HG03280 (cell line): ENCODE results near the gene EFHC1.
A peak's percentile ranks its signal among the peaks of the same experiment; 100 is the strongest.

Experiments used
- ATAC-seq: cut with Tn5 transposase; IDR thresholded peaks from one replicate; pipeline ENCODE4 v1.9.1; 2021; ENCODE audit warnings: mild to moderate bottlenecking, moderate library complexity; ENCODE audit not compliant: unreplicated experiment

EFHC1 gene

DNA sequence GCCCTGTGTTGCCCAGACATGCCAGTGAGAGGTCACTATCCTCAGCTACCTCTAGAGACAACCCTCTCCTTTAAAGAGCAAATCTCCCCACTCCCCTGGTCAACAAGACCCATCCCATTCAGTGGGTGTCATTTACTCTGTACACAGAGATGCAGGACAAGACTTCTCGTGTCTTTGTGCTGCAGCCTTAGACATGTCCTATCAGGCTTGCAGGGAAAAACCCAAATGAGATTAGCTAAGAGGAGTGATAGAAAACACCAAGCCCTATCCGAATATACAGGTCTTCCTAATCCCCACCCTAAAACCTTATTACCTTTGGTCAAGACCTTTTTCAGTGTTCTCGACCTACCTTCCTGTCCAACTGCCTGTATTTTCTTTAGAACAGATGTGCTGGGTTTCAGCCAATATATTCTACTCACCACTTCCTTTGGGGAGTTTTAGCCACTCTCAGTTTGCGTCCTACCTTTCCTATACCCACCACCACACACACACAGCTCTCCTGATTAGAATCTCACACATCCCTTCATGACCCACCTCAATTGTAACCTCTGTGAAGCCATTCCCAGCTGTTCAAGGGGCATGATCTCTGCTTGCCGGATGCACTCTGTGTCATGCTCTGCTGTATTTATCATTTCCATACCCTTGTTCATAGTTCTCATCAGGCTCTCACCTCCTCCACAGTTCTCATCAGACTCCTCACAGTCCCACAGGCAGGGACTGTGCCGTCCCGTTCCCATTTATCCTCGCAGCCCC is 117.0 kb downstream of the EFHC1 start:
- peak; percentile 38 for ATAC-seq

DNA sequence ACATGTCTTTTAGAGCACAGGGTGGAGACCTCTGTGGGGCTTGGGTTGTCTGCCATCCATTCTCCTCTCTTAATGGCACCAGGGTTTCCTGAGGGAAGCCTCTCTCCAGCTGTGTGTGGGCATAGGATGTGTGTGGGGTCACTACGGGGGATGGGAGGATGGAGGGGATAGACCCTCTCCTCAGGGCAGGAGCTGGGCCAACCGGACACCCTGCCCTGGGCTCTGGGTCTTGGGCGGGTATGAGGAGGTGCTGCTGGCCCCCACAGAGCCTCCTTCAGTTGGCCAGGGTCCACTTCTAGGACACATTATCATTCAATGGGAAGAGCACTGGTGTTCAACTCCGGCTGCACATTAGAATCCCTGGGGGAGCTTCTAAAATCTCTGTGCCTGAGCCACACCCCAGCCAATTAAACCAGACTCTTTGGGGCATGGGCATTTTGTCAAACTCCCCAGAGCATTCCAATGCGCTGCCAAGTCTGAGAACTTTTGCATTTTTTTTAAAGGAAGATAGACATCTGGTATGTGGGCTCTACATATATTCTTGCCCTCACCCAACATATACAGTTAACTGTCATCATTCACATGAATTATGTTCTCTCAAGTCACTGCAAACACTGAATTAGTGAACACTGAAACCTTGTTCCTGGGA is 118.2 kb downstream of the EFHC1 start:
- no peak for ATAC-seq

GRCh38 chr6:52538901-52539354 is 118.8 kb downstream of the EFHC1 start:
- ATAC-seq: no peak

DNA sequence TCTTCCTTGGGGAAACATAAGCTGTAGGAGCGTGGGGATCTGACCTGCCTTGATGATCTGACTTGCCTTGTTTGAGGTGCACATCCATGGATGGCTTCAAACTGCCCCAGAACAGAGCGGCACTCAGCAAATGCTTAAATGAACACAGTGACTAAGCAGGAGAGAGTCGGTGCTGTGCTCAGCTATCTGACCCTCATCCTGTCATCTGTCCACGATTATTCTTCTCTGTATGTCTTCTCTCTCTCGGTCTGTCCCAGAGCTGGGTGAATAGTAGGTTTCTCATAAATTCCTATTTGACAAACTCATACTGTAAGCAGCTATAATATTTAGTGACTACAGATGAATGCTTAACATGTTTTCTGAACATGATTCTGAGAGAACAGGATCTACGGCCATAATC is 119.5 kb downstream of the EFHC1 start:
- no peak for ATAC-seq

DNA sequence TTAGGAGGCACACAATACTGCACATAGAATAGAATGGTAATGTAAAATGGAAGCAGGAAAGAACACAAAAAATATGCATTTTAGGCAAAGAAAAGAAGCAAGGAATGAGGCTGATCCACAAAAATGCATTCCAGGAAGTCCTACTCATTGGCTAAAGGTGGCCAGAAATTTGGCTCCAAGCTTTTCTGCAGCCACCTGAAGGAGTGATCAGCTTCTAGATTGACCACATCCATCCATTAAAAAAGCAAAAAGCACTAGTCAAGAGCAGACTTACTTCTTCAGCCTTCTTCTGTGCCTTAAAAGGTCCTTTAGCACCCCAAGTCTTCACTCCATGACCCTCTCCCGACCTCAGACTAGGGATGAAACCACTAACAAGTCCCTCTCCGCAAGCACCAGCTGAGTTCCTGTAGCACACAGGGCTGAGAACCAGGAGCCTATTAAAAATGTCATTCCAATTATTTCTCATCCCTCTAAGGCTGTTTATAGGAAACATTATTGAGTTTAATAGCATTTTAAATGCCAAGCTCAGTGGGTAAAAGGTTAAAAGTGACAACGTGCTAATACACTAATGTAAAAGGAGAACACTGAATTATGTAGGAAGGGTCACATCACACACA is 120.3 kb downstream of the EFHC1 start:
- ATAC-seq: no peak

- no peak for ATAC-seq
Measured at GRCh38 chr6:52541135-52541534, 121.0 kb downstream of the EFHC1 start.

GRCh38 chr6:52543262-52543661 is 123.1 kb downstream of the EFHC1 start:
- ATAC-seq: no peak

DNA sequence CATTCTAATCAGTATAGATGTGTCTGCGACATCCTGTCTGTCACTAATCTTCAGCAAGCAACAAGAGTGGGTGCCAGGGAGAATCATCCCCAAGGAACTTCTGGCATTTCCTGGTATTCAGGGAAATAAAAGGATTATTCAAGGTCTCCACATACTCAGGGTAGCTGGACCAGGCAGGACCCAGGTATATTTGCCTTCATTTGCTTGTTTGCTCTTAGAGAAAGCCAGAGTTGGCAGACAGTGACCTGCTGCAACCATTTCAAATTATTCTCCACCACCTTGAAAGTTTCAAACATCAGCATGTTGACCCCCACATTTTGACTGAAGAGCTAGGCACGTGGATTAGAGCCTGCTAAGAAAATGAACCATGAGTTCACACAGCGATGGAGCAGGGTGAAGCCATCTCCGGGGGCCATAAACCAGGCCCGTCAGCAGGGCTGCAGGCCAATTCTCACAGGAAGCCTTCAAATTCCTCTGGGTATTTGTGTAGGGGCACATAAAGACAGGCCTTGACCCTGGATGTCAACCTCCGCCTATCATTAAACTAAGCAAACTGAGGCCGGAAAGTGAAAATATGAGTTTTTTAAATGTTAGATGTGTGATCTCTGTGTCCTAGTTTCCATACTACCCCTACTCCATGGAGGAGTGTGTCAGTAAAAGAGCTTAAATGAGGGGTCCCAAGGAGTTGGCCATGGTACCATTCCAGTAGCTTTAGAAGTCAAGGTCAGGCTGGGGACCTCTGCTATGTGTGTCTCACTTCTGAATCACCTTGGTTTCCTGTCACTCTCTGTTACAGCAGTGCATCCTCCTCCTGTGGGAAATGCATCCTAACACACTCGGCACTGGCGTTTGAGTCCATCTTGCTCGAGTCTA is 123.8 kb downstream of the EFHC1 start:
- no peak for ATAC-seq

DNA sequence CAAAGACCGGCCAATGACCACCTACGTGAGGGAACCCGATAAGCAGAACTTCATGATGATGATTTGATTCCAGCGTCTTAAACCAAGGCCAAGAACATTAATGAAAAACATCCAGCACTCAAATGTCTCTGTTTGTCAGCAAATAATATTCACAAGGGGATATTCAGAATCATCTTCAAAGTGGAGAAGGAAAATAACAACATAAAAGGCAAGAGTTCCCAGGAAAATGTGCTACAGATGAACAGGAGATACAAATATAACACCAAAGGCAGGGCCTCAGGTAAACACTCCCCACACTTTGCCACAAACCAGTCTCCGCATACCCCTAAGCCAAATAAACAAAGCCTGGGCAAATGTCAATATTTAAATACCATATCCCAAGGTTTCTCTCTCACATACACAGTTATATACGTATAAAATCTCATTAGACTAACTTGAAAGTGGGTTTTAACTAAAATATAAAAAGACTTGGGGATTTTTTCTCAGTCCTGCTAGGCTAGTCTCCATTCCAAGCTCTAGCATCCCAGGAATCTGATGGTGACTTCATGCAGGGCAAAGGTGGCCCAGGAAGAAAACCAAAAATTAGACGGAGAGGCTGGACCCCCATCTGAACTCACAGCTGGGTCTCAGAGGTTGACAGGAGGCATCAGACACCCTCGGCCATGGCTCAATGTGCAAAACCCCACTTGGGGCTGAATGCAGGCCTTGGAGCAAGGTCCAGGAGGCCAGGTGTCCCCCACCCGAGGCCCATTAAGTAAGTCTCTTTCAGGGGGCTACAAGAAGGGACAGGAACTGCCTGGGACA is 124.7 kb downstream of the EFHC1 start:
- ATAC-seq: no peak

- peak; percentile 6 for ATAC-seq
Measured at GRCh38 chr6:52545406-52546119, 125.4 kb downstream of the EFHC1 start.

DNA sequence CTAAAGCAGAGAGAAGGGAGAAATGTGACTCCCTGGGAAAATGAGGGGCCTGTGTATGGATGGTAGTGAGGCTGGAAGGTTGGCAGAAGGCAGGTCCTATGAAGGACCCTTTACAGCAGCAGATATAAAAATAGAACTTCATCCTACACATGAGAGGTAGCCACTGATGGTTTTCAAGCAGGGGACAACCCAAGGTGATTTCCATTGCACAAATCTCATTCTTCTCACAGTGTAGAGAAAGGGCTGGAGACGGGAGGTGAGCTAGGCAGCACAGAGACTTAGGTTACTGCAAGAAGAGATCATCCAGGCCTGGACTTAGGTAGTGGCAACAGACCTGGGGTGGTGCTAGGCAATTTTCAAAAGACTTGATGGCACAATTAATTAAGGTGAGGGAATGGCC is 126.0 kb downstream of the EFHC1 start:
- ATAC-seq: peak; percentile 32

- ATAC-seq: peak; percentile 90
Measured at GRCh38 chr6:52546678-52547077, 126.5 kb downstream of the EFHC1 start.

GRCh38 chr6:52547647-52548352 is 127.7 kb downstream of the EFHC1 start:
- ATAC-seq: no peak

DNA sequence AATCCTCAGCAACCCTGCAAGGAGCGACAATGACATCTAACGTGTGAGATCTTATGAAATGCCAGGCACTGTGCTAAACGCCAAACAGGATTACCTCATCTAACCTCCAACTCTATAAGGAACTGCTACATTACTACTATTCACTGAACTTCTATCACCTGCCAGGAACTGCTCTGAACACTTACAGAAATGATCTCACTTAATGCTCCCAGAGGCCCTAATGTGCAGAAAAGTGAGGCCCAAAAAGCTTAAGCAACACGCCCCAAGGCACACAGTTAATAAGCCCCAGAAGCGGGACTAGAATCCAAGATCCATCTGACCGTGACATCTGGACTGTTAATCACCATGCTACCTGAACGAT is 128.2 kb downstream of the EFHC1 start:
- no peak for ATAC-seq

DNA sequence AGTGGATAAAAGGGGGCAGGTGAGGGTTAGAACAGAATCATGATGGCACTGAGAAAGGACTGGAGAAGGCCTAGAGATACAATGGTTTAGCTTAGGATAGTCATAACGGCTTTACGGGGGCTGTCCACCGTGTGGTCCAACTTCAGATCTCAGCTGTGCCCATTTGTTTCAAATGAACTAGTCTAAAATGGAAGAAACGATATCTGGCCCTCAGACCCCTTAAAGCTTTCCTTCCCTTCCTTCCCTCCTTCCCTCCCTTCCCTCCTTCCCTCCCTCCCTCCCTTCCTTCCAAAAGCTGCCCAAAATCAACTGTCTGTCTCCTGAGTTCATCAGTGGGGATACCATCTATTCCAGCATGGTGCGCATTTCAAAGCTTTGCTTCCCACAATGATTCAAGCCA is 128.9 kb downstream of the EFHC1 start:
- no peak for ATAC-seq

- ATAC-seq: no peak
Measured at GRCh38 chr6:52549428-52549827, 129.3 kb downstream of the EFHC1 start.

GRCh38 chr6:52550014-52550575 is 130.0 kb downstream of the EFHC1 start:
- no peak for ATAC-seq

- ATAC-seq: no peak
Measured at GRCh38 chr6:52550870-52551269, 130.7 kb downstream of the EFHC1 start.
